GM19025 (cell line): ENCODE measurements around the gene LMBR1L.

Experiments used
- ATAC-seq: cut with Tn5 transposase; IDR thresholded peaks from one replicate; pipeline ENCODE4 v1.9.1; 2021; ENCODE audit warnings: mild to moderate bottlenecking, low read depth, moderate library complexity; ENCODE audit not compliant: unreplicated experiment

The LMBR1L gene

GRCh38 chr12:49126852-49127763 is 16.5 kb upstream of the LMBR1L start:
- ATAC-seq, result no peak

GRCh38 chr12:49121047-49121696 is 10.5 kb upstream of the LMBR1L start:
- no peak for ATAC-seq

DNA sequence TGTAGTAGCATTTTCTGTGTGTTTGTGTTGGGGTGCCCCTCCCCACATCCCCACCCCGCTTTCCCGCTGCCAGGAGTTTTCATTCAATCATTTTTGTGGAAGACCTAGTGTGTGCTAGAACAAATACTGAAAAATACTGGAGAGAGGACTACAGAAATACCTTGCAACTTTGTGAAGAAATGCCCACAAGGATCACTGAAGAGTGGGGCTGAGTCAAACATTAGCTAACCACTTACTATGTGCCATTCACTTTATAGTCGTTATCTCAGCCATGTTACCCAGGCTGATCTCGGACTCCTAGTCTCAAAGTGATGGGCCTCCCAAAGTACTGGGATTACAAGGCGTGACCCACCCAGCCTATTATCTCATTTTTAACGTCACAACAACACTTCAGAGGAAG is 559 bp upstream of the LMBR1L start:
- no peak for ATAC-seq

- ATAC-seq, result no peak
Measured at GRCh38 chr12:49109641-49110463, 795 bp downstream of the LMBR1L start.

DNA sequence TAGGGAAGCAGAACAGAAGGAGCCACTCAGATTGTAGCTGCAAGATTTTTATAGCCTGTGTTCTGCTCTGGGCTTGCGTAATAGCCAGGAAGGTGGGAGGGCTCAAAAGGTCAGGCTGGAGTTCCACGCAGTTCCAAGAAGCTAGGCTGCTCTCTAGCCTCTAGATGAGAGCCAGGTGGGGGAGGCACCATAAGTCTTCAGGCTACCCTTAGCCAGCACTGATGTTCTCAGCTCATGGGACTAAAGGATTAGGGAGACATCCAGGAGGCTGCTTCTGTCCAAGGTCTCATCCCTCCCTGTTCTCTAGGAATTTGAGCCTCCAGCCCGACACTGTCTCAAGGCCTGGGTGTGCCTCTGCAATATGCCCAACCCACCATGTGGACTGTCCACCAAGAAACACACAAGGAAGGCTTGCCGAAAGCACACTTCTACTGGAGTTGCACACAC is 1.7 kb downstream of the LMBR1L start:
- no peak for ATAC-seq

DNA sequence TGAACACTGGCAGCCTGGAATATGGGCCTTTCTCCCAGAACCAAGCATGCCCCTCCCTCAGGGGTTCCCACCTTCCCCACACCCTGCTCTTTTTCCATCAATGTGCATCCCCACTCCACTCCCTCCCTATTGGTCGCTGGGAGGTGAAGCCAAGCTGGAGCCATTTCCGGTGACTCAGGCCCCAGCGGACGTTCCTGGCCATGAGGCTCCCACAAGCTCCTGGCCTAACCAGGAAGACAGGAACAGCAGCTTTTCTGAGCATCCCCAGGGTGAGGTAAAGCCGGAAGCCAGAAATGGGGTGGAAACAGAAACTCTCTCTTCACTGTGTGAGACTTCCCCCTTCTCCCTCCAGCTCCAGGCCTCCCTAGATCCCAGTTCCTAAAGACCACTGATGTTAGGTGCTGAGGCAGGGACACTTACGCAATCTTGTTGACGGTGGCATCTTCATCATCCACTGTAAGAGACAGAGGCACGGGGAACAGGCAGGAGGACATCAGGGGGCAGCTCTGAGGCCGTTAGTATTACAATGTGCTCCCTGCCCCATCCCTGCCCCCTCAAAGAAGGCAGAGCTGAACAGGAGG is 5.1 kb downstream of the LMBR1L start:
- no peak for ATAC-seq

DNA sequence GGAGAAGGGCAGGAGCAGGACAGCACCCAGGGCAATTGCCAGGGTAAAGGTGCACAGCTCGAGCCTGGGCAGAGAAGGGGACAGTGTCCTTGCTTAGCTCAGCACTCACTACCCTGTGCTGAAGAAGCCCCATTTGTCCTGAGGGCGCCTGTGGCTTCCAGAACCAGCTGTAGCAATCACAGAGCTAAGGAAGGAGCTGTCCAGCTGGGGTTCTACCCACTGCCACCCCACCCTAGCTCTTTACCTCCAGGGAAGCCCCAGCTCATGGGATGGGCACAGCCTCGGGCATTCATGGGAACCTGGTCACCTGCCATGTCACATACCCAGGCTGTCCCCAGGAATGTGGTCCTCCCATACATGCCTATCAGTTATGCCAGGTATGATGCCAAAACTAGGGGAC is 5.8 kb downstream of the LMBR1L start:
- ATAC-seq, result no peak

DNA sequence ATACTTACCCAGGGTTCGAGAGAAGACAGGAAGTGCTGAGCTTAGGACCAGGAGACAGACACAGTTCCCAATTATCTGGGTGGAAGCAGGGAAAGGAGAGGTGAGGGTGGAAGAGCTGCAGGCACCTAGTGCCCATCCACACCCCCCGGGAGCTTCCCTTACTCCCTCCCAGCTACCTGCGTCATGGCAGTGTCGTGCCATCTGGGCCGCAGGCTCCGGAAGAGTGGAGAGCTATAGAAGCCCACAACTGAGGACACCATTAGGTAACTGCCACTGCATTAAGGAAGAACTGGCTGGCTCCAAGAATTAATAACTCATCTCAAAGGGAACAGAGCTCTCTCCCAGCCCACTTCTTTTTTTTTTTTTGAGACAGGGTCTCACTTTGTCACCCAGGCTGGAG is 10.3 kb downstream of the LMBR1L start:
- ATAC-seq, result no peak

DNA sequence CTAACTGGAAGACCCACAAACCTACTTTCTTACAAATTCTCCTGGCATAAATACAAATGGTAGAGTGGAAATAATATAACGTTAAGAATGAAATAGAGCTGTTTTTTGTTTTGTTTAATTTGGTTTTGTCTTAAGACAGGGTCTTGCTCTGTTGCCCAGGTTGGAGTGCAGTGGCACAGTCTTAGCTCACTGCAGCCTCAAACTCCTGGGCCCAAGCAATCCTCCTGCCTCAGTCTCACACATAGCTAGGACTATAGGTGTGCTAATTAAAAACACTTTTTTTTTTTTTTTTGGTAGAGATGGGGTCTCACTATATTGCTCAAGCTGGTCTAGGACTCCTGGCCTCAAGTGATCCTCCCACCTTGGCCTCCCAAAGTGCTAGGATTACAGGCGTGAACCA is 11.9 kb downstream of the LMBR1L start:
- no peak for ATAC-seq

- no peak for ATAC-seq
Measured at GRCh38 chr12:49098035-49098451, 12.6 kb downstream of the LMBR1L start.

DNA sequence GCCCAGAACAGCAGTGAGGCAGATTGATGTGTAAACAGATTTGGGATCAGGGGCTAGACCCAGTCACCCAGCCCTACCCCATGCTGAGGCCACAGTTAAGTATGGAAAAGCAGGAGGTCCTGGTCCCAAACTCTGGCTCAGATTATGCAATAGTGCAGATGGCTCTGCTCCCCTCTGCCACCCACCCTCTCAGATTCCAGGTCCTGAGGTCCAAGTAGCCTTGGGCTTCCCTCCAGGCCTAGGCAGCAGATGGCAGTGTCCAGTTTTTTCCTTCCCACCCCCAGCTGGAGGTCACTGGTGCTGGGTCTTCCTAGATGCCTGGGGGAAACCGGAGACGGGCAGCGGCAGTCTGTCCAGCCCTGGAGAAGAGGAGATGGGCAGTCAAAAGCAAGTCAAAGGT is 13.3 kb downstream of the LMBR1L start:
- ATAC-seq, result no peak

DNA sequence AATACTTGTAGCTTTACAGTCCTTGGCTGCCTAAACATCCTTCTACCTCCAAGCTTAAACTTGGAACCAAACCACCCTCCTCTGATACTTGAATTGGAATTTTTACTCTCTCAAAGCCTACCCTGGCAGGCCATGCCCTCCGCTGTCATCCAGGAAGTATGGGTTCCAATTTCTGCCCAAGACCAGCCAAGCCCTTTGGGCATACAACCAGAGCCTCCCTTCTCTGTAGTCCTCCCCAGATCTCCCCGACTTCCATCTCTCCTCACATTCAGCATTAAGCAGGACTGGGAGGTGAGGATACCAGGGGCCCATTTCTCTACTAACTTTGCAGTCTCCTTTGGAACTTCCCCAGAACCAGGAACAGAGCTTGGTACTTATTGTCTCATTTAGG is 15.7 kb downstream of the LMBR1L start:
- ATAC-seq, result no peak

GRCh38 chr12:49094160-49094974 is 16.3 kb downstream of the LMBR1L start, which contains the start of gene DHH:
TSS of gene DHH (minus strand) at chr12:49094801. CDS start at chr12:49094512, 289 bp downstream.
- ATAC-seq, result no peak

DNA sequence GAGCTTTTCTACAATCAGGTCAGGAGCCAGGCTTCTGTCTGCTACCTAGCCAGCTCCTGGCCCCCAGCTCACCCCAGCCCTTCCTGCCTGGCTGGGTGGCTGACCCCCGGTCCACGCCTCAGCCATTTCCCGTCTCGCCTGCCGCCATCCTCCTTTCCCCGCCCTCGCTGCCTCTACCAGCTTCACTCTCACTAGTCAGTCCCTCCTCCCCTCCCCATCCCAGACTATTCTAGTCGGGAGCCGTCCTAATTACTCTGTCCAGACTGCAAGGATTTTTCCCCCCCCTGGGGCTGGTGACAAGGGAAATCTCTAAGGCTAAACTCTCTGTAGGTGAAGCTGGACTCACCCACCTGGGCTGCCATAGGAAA is 16.9 kb downstream of the LMBR1L start:
- no peak for ATAC-seq

DNA sequence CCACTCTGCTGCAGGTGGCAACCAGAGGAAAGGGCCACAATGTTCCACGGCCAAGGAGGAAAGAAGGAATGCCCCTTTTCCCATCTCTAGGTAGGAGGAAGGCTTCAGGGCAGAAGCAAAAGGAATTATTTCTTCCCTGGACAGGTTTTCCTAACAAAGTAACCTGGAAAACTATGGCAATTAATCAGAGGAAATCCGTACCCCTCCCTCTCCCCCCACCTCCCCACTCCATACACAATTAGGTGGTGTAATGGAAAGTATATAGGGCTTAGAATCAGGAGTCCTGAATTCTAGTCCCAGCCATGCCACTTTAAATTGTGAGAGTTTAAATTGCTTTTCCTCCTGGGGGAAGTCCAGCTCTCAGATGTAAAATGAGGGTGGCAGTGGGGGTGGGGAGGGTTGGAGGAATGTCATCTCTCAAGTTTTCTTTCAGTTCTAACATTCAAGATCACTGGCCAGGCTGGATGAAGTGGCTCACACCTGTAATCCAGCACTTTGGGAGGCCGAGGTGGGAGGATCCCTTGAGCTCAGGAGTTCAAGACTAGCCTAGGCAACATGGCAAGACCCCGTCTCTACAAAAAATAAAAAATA is 17.7 kb downstream of the LMBR1L start:
- ATAC-seq, result no peak

DNA sequence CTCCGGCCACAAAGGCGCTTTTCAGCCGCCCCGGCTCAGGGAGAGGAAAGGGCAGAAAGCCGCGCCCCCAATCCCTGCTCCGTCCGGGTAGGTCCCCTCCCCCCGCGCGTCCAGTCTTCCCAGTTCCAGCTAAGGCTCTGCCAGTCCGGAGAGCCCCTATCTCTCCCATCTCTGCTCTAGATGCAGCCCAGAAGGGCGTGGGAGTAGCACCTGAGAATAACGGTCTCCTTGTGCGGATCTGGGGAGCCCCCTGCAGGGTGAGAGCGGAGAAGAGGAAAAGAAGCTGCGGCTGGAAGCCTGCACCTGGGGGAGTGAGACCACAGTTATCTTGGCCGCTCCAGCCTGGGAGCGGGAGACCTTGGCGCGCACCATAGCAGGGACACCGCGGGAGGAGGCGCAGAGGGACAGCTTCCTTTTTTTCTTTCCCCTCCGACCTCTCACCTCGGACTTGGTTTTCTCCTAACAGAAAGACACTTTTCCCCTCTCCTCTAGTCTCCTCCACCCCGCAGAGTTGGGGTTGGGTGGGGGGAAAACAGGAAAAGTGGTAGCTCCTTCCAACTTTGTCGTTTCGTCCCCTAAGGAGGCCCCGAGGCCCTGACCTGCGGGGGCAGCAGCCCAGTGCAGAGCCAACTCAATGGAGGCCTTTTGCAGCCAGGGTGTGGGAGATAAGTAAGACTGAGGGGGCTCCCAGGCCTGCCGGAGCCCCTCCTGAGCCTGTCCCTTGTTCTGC is 18.4 kb downstream of the LMBR1L start:
- ATAC-seq, result no peak

- no peak for ATAC-seq
Measured at GRCh38 chr12:49091836-49092085, 18.9 kb downstream of the LMBR1L start.

DNA sequence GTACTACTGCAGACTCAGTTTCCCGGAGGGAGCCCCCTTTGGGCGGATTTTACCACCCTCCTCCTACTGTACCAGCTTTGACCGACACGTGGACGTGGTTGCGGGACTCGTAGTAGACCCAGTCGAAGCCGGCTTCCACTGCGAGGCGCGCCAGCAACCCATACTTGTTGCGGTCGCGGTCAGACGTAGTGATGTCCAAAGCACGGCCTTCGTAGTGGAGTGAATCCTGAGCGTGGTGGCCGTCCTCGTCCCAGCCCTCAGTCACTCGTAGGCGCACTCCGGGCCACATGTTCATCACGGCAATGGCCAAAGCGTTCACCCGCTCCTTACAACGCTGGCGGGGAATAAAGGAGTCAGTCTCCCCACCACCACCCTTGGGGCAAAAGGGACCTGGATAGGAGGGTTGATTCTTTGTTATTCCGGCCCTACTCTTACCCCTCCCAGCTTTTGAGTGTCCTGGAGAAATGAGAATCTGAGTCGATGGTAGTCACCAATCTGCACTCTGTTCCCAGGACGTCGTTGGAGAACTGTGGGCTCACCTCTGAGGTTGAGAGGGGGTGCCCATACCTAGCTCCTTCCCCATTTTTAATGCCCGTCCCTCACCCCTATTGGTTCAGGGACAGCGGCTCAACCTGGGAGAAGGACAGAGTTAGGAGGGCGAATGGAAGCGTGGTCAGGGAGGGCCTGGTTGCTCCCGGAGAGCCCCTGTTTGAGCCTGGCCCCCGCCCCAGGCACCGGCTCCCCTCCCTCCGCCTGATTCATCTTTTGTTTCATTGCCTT is 19.4 kb downstream of the LMBR1L start:
- ATAC-seq, result no peak
